CD1c-positive myeloid dendritic cell (primary cell): Measurements from ENCODE around the gene C2orf42.
"Not testable (repeated sequence)": the region's sequence is repeated elsewhere in the genome, so short reads cannot be mapped to it uniquely, and the experiment has no call there.

Source experiments
- DNase-seq: peaks from one replicate; pipeline ENCODE4 v3.0.0-alpha.2; 2016; ENCODE audit errors: extremely low spot score

The C2orf42 gene

GRCh38 chr2:70190418-70191243 is at the start of gene C2orf42:
Gene C2orf42 (minus strand): TSS chr2:70191019. CDS start chr2:70181985, 9,034 bp downstream.
- DNase-seq: peak; percentile 99

DNA sequence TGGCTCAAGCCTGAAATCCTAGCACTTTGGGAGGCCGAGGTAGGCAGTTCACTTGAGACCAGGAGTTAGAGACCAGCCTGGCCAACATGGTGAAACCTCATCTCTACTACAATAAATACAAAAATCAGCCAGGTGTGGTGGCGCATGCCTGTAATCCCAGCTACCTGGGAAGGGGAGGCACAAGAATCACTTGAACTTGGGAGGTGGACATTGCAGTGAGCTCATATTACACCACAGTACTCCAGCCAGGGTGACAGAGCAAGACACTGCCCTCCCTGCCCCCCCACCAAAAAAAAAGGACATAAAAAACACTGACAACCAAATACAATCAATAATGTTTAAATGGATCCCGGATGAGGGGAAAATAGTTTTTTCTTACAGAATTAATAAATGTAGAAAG is 49.8 kb upstream of the C2orf42 start:
- no peak for DNase-seq

DNA sequence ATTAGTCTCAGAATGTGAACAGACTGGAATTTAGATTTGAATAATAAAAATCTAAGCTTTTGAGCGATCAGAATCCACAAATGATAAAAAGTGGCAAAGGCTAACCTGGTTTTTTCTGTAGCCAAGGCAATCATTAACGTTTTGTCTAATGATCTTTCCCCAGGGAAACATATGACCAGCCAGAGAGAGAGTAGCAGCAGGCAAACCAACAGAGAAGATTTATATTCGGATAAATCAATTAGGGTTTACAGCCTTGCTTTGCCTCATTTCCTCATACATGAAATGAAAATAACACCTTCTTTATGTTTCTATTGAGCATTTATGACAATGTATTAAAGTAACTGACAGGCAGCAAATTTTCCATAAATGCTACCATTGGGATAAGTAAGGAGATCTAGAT is 43.1 kb upstream of the C2orf42 start:
- no peak for DNase-seq

GRCh38 chr2:70226781-70227180 is 36.0 kb upstream of the C2orf42 start:
- DNase-seq: no peak

DNA sequence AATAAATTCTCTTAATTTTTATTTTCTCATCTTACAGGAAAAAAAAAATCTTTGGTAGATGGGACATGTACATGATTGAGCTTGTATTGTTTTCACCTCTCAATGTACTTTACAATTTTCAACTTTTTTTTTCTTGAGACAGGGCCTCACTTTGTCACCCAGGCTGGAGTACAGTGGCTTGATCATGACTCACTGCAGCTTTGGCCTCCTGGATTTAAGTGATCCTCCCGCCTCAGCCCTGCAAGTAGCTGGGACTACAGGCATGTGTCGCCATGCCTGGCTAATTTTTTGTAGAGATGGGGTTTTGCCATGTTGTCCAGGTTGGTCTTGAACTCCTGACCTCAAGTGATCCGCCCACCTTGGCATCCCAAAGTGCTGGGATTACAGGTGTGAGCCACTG is 32.5 kb upstream of the C2orf42 start:
- not testable (repeated sequence) for DNase-seq

DNA sequence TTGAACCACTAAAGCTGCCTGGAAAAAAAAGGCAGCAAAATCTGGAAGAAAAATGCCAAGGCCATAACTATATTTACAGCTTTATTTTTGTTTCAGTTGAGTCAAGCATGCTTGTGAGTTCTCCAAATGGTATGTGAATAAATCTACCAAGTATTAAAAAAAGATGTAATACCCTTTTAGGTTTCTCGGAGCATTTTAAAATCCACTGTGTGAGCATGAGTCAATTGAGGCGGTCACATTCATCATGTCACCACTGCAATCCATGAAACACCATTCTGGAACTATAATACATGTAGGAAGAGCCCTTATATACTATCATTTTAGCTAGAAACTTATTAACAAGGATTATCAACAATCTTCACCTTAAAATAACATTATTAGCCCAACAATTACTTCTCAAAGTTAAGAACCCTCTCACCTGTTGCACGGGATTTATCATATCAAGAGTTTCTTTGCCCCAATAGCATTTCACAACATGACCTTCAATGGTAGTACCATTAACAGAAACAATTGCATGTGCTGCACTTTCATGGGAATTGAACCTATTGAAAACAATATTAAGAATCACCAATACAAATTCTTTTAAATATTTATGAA is 24.2 kb upstream of the C2orf42 start:
- no peak for DNase-seq

- DNase-seq: no peak
Observed at GRCh38 chr2:70214365-70214764, 23.5 kb upstream of the C2orf42 start.

GRCh38 chr2:70212298-70212932 is 21.6 kb upstream of the C2orf42 start:
- no peak for DNase-seq

DNA sequence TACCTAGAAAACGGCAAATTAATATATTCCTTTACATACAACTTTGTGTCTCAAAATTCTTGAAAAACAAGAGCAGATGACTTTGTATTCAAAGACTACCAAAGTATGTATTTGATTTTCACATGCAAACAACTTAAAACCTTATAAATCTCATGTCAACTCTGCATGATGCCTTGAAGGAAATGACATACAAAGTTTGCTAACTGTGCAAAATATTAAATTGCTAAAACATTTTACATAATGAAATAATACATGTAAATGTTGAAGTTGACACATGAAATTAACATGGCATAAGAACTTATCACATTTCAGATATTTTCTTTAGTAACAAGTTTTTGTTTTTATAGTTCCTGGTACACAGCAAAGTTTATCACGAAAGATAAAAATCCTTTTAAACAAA is 20.8 kb upstream of the C2orf42 start:
- no peak for DNase-seq

DNA sequence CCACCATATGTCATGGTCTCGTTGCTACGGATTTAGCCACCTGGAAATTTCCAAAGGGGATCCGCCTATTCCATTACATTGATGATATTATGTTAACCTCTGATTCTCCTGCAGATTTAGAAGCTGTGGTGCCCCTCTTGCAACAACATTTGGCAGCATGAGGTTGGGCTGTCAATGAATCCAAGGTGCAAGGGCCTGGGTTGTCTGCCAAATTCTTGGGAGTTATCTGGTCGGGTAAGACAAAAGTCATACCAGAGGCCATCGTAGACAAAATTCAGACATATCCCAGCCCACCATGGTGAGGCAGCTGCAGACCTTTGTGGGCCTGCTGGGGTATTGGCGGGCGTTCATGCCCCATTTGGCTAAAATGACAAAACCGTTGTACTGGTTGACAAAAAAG is 13.6 kb upstream of the C2orf42 start:
- no peak for DNase-seq

GRCh38 chr2:70203086-70203485 is 12.3 kb upstream of the C2orf42 start:
- no peak for DNase-seq

GRCh38 chr2:70202236-70202806 is 11.5 kb upstream of the C2orf42 start:
- no peak for DNase-seq

GRCh38 chr2:70201831-70202230 is 11.0 kb upstream of the C2orf42 start:
- DNase-seq: no peak

DNA sequence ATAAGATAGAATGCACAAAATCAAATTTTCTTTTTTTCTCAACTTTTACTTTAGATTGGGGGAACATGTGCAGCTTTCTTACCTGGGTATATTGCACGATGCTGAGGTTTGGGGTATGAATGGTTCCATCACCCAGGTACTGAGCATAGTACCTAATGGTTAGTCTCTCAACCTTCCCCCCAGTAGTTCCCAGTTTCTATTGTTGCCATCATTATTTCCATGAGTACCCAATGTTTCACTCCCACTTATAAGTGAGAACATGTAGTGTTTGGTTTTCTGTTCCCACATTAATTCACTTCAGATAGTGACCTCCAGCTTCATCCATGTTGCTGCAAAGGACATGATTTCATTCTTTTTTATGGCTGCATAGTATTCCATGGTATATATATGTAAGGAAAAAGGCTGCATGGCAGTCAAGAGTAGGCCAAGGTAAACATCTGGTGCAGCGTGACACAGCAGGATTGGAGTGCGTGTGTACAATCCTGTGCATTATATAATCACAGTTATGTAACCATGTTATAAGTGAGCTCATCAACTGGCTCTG is 10.5 kb upstream of the C2orf42 start:
- DNase-seq: no peak

DNA sequence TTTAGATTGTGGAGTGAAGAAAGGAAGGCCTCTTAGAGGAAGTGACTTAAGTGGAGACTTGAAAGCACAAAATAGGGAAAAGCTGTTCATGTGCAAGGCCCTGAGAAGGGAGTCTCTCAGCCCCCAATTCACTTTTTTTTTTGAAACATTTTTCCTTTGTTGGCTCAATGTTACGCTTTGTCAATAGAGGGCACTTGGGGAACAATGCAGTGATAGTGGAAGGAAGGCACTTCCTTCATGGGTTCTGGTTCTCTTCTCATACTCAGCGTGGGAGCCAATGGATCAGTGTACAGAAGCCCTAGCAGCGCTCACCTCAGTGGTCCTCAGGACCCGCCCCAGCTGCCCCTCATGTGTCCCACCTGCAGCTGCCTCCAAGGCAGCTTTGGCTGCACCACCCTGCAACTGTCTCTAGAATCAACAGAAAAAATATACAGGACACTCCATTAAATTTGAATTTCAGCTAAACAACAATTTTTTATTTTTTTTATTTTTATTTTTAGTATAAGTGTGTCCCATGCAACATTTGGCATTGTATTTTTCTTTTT is 8.6 kb upstream of the C2orf42 start:
- no peak for DNase-seq

DNA sequence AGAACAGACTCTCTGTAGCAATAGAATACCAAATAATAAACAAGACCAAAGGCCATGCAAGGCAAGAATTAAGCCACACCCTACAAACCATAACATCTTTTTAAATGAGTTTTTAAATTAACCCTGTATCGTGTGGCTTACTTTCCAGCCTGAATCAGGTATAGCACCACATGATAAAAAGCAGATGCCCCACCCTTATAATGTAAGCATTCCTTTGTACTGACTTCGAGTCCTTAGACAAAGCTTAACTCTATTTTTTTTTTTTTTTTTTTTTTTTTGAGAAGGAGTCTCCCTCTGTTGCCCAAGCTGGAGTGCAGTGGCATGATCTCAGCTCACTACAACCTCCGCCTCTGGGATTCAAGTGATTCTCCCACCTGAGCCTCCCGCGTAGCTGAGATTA is 1.7 kb upstream of the C2orf42 start:
- no peak for DNase-seq

DNA sequence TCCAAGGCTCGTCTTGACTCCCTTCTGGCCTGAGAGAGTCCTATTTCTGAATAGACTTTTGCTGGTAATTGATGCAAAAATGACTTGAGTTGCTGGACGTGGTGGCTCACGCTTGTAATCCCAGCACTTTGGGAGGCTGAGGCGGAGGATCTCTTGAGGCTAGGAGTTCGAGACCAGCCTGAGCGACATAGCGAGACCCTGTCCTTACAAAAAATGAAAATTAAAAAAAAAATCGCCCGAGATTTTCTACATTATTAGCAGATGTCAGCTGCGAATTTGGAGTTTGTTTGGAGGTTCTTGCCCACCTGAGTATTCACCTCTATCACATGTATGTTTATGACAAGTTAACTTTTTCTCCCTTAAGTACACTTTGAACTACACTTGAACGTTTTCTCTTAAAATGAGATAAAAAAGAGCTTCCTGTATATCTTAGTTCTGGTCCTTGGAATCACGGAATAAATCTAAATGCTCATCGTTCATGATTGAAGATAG is 471 bp upstream of the C2orf42 start:
- DNase-seq: no peak

GRCh38 chr2:70188460-70188859 is 2.4 kb downstream of the C2orf42 start:
- no peak for DNase-seq

DNA sequence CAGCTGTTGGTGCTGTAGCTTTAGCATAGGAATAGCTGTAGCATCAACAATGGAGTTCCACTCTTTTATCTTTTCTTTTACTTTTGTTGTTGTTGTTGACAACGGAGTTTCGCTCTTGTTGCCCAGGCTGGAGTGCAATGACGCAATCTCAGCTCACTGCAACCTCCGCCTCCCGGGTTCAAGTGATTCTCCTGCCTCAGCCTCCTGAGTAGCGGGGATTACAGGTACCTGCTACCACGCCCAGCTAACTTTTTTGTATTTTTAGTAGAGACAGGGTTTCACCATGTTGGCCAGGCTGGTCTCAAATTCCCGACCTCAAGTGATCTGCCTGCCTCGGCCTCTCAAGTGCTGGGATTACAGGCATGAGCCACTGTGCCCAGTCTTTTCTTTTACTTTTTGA is 3.6 kb downstream of the C2orf42 start:
- not testable (repeated sequence) for DNase-seq

DNA sequence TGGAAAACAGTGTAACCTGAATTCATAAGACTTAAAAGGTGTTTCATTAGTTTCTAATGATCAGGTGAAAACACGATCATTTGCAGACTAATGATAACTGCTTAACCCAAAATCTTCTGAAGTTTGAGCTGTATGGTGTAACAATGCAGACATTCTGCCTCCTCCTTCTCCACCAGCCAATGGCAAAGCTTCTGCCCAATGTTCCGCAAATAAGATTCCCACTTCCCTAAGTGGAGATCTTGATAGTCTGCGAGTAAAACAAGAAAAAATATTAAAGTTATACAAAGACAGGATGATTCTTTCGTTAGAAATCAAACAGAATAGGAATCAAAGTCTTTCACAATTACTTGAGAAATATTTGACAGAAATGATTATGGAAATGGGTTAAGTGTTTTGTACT is 8.1 kb downstream of the C2orf42 start:
- DNase-seq: peak; percentile 20

DNA sequence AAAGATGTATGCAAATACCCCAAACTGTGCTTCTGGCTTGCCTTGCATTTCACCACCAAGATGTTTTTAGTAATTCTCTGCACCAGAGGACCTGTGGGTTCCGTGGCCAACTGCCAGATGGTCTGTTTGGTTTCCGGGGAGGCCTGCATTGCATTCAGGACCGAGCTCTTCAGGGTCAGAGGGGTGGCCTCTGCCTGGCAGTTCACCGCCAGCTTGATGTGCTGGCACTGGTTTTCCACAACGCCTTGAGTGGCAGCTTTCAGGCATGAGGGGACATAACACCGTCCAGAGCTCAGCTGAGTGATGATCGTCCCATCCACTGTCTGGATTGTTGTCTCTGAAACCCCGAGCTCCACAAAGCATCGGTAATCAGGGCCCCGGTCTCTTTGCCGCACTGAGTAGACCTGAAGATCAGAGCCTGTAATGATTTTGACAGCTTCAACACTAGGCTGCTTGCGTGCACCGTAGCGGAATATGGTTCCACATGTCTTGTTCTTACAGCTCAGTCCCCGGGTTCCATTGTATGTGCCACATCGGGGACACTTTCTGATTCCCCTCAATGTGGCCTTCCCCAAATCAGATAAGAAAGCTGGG is 9.4 kb downstream of the C2orf42 start:
- no peak for DNase-seq

- no peak for DNase-seq
Observed at GRCh38 chr2:70173520-70173919, 17.3 kb downstream of the C2orf42 start.
